Measurements from ENCODE around the gene SNRNP35.
"Not testable (repeated sequence)": the region's sequence is repeated elsewhere in the genome, so short reads cannot be mapped to it uniquely, and the experiment has no call there.

Gene SNRNP35

GRCh38 chr12:123449856-123450255 is 8.1 kb upstream of the SNRNP35 start:
- no peak for DNase-seq

DNA sequence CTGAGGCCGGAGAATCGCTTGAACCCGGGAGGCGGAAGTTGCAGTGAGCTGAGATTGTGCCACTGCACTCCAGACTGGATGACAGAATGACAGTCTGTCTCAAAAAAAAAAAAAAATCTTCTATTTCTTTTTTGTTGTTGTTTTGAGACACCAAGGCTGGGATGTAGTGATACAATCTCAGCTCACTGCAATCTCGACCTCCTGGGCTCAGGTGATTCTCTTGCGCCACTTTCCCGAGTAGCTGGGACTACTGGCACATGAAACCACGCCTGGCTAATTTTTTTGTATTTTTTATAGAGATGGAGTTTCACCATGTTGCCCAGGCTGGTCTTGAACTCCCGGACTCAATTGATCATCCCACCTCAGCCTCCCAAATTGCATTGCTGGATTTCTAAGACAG is 7.3 kb upstream of the SNRNP35 start:
- no peak for DNase-seq

DNA sequence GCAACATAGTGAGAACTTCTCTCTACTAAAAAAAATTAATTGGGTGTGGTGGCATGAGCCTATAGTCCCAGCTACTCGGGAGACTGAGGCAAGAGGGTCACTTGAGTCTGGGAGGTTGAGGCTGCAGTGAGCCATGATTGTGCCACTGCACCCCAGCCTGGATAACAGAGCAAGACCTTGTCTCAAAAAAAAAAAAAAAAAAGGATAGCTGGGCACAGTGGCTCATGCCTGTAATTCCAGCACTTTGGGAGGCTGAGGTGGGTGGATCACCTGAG is 5.7 kb upstream of the SNRNP35 start:
- DNase-seq, result not testable (repeated sequence)

DNA sequence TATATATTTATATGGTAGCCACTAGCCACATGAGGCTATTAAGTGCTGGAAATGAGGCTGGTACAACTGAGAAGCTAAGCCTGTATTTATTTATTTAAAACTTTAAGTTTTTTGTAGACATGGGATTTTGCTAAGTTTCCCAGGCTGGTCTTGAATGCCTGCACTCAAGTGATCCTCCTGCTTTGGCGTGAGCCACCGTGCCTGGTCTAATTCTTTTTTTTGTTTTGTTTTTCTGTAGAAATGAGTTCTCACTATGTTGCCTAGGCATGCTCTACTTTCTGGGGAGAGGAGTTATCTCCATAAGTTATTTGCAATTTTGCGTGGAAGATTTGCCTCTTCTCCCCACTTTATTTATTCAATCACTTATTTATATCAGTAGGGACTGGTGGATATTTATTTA is 4.8 kb upstream of the SNRNP35 start:
- DNase-seq, result no peak

DNA sequence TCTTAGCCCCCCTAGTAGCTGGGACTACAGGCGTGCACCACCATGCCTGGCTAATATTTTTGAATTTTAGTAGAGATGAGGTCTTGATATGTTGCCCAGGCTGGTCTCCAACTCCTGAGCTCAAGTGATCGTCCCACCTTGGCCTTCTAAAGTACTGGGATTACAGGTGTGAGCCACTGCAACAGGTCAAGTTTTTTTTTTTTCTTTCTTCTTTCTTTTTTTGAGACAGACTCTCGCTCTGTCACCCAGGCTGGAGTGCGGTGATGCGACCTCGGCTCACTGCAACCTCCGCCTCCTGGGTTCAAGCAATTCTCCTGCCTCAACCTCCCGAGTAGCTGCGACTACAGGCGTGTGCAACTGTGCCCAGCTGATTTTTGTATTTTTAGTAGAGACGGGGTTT is 5.2 kb downstream of the SNRNP35 start:
- DNase-seq, result not testable (repeated sequence)

DNA sequence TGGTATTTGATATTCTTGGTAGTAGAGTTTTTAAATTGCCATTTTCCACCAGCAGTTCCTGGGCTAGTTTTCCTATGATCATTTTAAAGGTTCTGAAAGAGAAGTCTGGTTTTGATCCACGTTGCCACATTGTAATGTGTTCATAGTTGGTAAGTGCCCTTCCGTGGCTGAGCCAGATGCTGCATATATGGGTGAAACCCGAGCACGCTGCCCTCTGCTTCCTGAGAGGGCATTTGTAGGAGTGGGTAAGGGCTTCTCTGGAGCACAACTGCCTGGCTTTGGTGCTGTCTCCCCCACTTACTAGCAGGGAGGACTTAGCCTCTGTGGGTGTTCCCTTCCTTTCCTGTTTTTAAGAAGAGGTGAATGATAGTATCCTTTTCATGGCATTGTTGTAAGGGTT is 7.1 kb downstream of the SNRNP35 start:
- no peak for DNase-seq

GRCh38 chr12:123468786-123469185 is 10.8 kb downstream of the SNRNP35 start:
- DNase-seq, result no peak

DNA sequence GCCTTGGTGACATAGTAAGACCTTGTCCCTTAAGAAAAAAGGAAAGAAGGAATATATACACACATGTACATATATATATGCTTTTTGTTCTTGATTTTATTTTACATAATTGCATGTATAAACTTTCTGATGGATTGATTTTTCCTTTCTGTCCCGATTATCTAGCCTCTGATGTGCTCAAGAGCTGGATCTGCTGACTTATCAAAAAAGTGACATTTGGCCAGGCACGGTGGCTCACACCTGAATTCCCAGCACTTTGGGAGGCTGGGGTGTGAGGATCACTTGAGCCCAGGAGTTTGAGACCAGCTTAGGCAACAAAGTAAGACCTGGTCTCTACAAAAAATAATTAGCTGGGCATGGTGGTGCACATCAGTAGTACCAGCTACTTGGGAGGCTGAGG is 12.0 kb downstream of the SNRNP35 start:
- no peak for DNase-seq

GRCh38 chr12:123471374-123472068 is 13.6 kb downstream of the SNRNP35 start:
- DNase-seq, result no peak

DNA sequence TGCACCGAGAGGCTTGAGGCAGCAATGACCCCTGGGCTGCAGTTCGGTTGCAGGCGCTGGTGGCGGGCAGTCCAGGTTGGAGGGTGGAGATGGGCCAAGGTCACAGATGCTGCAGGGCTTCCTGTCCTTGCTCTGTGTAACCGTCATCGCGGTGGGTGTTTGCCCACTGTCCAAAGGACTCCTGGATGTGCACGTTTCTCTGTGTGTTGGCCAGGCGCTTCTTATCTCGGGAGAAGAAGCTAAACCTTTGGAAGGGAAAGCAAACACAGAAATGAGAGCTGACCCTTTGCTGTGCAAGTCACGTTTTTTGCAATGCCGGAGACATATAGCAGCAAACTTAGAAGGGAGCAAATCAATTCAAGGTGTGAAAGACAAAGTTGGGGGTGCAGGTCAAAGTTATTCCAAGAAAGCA is 14.5 kb downstream of the SNRNP35 start:
- DNase-seq, result no peak

DNA sequence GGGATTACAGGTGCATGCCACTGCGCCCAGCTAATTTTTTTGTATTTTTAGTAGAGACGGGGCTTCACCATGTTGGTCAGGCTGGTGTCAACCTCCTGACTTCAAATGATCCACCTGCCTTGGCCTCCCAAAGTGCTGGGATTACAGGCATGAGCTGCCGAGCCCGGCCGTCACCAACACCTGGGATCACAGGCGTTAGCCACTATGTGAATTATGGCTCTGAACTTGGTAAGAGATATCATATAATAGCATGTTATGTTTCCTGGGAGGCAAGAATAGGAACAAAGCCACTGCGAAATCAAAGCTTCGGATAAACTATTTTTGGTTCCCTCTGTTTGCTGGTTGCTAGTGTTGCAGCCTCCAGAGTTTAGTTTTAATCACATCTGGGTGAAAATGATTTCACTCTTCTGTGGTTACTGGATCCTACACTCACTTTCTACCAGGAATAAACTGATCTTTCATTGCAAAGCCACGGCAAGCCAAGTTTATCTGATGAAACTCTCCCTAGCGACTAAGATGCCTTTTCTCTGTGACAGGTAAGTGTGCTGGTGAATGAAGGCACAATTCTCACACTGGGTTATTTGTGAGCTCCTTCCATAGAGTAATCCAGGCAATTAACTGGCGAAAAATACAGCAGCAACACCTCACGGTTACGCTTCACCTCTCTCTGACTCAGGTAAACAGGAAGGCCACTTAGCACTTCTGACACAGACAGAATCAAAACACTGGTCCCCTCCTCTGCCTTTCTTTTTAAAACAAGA is 16.7 kb downstream of the SNRNP35 start:
- no peak for DNase-seq

DNA sequence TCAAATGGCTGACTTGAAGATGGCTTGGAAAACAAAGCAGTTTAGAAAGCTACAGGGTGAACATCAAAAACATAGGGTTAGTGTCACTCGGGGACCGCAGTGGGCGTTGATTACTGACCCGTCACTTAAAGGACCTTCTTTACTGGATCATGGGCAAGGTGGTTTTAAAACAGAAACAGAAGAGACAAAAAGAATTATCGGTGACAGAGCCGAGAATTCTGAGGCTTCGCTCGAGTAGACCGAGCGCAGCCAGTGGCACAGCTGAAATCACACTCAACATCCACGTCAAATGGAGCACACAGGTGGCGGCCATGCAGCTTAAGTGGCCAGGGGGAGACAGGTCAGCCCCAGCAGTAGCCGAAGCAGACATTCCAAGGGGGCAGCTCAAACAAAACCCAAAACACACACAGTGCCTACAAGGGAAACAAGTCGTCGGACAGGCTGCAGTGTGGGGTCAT is 17.3 kb downstream of the SNRNP35 start:
- DNase-seq, result no peak

- DNase-seq, result no peak
Observed at GRCh38 chr12:123478069-123478468, 20.1 kb downstream of the SNRNP35 start.

DNA sequence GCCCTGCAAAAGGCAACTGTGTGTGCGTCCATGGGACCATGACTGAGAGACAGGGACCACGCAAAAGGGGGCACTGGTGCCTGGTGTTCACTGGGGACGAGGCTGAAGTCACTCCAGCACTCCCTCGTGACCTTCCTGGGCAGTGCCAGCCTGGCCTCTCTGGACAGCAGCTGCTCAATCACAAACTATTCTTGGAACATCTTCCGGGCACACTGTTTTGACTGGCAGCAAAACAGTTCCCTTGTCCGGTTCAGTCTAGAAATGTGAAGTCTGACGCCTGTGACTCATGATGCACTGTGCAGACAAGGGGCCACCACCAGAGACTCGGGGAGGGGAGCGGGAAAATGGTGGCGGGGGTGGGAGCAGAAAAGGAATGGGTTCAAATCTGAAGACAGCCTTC is 20.8 kb downstream of the SNRNP35 start:
- DNase-seq, result no peak

GRCh38 chr12:123479442-123480180 is 21.7 kb downstream of the SNRNP35 start:
- DNase-seq, result no peak

DNA sequence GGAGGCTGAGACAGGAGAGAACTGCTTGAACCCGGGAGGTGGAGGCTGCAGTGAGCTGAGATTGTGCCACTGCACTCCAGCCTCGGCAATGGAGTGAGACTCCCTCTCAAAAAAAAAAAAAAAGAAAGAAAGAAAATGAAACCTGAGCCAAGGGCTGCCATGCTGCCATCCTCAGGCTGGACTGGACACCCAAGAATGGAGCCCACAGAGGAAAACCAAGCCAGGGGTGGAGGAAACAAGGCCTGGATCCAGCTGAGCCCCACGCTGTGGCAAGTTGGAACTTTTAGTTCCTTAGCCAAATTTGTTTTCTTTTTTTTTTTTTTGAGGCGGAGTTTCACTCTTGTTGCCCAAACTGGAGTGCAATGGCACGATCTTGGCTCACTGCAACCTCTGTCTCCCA is 23.3 kb downstream of the SNRNP35 start:
- not testable (repeated sequence) for DNase-seq

- DNase-seq, result no peak
Observed at GRCh38 chr12:123482876-123483275, 24.9 kb downstream of the SNRNP35 start.

GRCh38 chr12:123483602-123484248 is 25.8 kb downstream of the SNRNP35 start:
- no peak for DNase-seq

DNA sequence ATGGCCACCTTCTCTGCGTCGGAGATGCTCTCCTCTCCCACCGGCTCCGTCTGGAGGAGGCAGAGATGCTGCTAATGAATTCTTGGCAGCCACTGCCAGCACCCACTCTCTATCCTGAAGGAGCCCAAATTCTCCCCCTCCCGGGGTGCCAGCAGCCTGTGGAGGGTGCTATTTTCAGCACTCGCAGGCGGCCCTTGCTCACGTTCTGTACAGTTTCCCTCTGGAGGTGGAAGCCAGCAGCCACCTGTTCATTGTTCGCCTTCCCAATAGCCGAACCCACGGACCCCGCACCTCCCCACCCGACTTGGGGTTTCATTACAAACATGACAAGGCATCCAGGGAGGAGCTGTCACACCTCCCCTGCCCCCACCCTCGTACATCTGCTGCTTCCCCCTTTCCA is 27.8 kb downstream of the SNRNP35 start:
- no peak for DNase-seq

DNA sequence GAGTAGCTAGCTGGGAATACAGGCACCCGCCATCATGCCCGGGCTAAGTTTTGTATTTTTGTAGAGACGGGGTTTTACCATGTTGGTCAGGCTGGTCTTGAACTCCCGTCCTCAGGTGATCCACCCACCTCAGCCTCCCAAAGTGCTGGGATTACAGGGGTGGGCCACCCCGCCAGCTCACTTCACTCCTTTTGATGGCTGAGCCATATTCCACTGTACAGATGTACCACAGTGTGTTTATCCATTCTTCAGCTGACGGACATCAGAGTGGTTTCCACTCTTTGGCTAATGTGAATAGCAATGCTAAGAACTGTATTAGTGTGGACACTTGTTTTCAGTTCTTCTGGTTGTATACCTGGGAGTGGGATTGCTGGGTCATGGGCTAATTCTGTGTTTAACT is 29.5 kb downstream of the SNRNP35 start:
- DNase-seq, result no peak

- no peak for DNase-seq
Observed at GRCh38 chr12:123488539-123489230, 30.7 kb downstream of the SNRNP35 start.

GRCh38 chr12:123489580-123489979 is 31.6 kb downstream of the SNRNP35 start:
- DNase-seq, result no peak

- no peak for DNase-seq
Observed at GRCh38 chr12:123490089-123490488, 32.1 kb downstream of the SNRNP35 start.
